GM23338 (cell line): Measurements from ENCODE around the gene DLEU7.

Source experiments
- CREB1 ChIP-seq: fragments of 250-450 bp; sonication (Bioruptor Pico); IDR thresholded peaks from 2 replicates; pipeline ENCODE4 v1.5.0; 2020; ENCODE audit warnings: low read depth, mild to moderate bottlenecking, moderate library complexity
- EZH2 ChIP-seq: fragments of 200-600 bp; sonication (generic); IDR thresholded peaks from one replicate; pipeline ENCODE4 v1.8.0; 2017; ENCODE audit warnings: antibody characterized with exemption, mild to moderate bottlenecking, low read depth; ENCODE audit not compliant: unreplicated experiment
- EZH2phosphoT487 ChIP-seq: fragments of 200-600 bp; sonication (generic); IDR thresholded peaks from one replicate; pipeline ENCODE4 v1.8.1; 2018; ENCODE audit warnings: antibody characterized with exemption; ENCODE audit not compliant: unreplicated experiment
- JUNB ChIP-seq: IDR thresholded peaks from one replicate; pipeline ENCODE4 v1.6.1; 2016; ENCODE audit warnings: antibody characterized with exemption; ENCODE audit not compliant: unreplicated experiment
- NANOG ChIP-seq: IDR thresholded peaks from 2 replicates; pipeline ENCODE4 v1.6.1; 2016; ENCODE audit warnings: antibody characterized with exemption, borderline replicate concordance
- POLR2AphosphoS5 ChIP-seq: IDR thresholded peaks from 2 replicates; pipeline ENCODE4 v1.6.1; 2016; ENCODE audit warnings: antibody characterized with exemption, low read depth
- REST ChIP-seq: IDR thresholded peaks from one replicate; pipeline ENCODE4 v1.6.1; 2018; ENCODE audit warnings: antibody characterized with exemption; ENCODE audit not compliant: unreplicated experiment
- STAT1 ChIP-seq: IDR thresholded peaks from one replicate; pipeline ENCODE4 v1.6.1; 2016; ENCODE audit warnings: antibody characterized with exemption; ENCODE audit not compliant: unreplicated experiment
- ZNF114 ChIP-seq: fragments of 250-450 bp; sonication (Bioruptor Pico); IDR thresholded peaks from 2 replicates; pipeline ENCODE4 v1.5.0; 2020; ENCODE audit warnings: mild to moderate bottlenecking, moderate library complexity
- ZNF331 ChIP-seq: fragments of 250-450 bp; sonication (Bioruptor Pico); IDR thresholded peaks from 2 replicates; pipeline ENCODE4 v1.5.0; 2020; ENCODE audit warnings: low read depth, mild to moderate bottlenecking, moderate library complexity
- TF ChIP-seq, protein P1 (sequence below), 2 experiments: fragments of 200-600 bp in 1 of 2; sonication (generic) in 1 of 2; conservative IDR thresholded peaks; 2 replicates each; pipeline versions ENCODE4 v1.5.1 to v1.6.1; 2016 to 2017; ENCODE audit warnings: antibody characterized with exemption in 2 of 2, low read depth in 2 of 2, mild to moderate bottlenecking in 2 of 2, moderate library complexity in 1 of 2
- TF ChIP-seq, protein P2 (sequence below): IDR thresholded peaks from 2 replicates; pipeline ENCODE4 v1.6.1; 2016; ENCODE audit warnings: antibody characterized with exemption
- TF ChIP-seq, protein P3 (sequence below): fragments of 250-450 bp; sonication (Bioruptor Pico); IDR thresholded peaks from 2 replicates; pipeline ENCODE4 v1.5.0; 2020; ENCODE audit warnings: mild to moderate bottlenecking, moderate library complexity

DNA sequence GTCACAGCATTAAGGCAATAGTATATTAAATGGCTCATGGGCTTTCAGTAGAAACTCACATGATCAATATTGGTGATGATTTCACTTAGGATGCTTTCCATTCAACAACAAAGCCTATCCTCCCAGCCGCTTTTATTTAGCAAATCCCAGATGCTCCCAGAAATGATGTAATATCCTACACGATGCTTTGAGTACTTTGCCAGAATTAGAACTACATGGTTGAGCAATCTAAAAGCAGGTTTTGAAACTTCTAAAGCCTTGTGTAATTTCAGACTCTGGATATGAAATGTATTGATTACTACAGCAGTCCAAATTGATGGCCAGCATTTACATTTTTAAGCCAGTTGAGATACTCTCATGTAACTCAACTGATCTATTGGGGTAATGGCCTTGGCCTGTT is 13.6 kb downstream of the DLEU7 start:
- TF ChIP-seq EZH2 (no peak), REST (no peak), EZH2phosphoT487 (no peak), CREB1 (CRISPR knock-in tag) (no peak), POLR2AphosphoS5 (no peak), JUNB (no peak), ZNF331 (no peak), ZNF114 (no peak), NANOG (no peak), STAT1 (no peak)
- TF ChIP-seq, protein P1, sequence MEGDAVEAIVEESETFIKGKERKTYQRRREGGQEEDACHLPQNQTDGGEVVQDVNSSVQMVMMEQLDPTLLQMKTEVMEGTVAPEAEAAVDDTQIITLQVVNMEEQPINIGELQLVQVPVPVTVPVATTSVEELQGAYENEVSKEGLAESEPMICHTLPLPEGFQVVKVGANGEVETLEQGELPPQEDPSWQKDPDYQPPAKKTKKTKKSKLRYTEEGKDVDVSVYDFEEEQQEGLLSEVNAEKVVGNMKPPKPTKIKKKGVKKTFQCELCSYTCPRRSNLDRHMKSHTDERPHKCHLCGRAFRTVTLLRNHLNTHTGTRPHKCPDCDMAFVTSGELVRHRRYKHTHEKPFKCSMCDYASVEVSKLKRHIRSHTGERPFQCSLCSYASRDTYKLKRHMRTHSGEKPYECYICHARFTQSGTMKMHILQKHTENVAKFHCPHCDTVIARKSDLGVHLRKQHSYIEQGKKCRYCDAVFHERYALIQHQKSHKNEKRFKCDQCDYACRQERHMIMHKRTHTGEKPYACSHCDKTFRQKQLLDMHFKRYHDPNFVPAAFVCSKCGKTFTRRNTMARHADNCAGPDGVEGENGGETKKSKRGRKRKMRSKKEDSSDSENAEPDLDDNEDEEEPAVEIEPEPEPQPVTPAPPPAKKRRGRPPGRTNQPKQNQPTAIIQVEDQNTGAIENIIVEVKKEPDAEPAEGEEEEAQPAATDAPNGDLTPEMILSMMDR (conservative IDR thresholded peaks at IDR 0.05; ENCODE audit: low read depth in 2 of 2) = no peak
- TF ChIP-seq, protein P2, sequence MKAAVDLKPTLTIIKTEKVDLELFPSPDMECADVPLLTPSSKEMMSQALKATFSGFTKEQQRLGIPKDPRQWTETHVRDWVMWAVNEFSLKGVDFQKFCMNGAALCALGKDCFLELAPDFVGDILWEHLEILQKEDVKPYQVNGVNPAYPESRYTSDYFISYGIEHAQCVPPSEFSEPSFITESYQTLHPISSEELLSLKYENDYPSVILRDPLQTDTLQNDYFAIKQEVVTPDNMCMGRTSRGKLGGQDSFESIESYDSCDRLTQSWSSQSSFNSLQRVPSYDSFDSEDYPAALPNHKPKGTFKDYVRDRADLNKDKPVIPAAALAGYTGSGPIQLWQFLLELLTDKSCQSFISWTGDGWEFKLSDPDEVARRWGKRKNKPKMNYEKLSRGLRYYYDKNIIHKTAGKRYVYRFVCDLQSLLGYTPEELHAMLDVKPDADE = no peak
- TF ChIP-seq, protein P3, sequence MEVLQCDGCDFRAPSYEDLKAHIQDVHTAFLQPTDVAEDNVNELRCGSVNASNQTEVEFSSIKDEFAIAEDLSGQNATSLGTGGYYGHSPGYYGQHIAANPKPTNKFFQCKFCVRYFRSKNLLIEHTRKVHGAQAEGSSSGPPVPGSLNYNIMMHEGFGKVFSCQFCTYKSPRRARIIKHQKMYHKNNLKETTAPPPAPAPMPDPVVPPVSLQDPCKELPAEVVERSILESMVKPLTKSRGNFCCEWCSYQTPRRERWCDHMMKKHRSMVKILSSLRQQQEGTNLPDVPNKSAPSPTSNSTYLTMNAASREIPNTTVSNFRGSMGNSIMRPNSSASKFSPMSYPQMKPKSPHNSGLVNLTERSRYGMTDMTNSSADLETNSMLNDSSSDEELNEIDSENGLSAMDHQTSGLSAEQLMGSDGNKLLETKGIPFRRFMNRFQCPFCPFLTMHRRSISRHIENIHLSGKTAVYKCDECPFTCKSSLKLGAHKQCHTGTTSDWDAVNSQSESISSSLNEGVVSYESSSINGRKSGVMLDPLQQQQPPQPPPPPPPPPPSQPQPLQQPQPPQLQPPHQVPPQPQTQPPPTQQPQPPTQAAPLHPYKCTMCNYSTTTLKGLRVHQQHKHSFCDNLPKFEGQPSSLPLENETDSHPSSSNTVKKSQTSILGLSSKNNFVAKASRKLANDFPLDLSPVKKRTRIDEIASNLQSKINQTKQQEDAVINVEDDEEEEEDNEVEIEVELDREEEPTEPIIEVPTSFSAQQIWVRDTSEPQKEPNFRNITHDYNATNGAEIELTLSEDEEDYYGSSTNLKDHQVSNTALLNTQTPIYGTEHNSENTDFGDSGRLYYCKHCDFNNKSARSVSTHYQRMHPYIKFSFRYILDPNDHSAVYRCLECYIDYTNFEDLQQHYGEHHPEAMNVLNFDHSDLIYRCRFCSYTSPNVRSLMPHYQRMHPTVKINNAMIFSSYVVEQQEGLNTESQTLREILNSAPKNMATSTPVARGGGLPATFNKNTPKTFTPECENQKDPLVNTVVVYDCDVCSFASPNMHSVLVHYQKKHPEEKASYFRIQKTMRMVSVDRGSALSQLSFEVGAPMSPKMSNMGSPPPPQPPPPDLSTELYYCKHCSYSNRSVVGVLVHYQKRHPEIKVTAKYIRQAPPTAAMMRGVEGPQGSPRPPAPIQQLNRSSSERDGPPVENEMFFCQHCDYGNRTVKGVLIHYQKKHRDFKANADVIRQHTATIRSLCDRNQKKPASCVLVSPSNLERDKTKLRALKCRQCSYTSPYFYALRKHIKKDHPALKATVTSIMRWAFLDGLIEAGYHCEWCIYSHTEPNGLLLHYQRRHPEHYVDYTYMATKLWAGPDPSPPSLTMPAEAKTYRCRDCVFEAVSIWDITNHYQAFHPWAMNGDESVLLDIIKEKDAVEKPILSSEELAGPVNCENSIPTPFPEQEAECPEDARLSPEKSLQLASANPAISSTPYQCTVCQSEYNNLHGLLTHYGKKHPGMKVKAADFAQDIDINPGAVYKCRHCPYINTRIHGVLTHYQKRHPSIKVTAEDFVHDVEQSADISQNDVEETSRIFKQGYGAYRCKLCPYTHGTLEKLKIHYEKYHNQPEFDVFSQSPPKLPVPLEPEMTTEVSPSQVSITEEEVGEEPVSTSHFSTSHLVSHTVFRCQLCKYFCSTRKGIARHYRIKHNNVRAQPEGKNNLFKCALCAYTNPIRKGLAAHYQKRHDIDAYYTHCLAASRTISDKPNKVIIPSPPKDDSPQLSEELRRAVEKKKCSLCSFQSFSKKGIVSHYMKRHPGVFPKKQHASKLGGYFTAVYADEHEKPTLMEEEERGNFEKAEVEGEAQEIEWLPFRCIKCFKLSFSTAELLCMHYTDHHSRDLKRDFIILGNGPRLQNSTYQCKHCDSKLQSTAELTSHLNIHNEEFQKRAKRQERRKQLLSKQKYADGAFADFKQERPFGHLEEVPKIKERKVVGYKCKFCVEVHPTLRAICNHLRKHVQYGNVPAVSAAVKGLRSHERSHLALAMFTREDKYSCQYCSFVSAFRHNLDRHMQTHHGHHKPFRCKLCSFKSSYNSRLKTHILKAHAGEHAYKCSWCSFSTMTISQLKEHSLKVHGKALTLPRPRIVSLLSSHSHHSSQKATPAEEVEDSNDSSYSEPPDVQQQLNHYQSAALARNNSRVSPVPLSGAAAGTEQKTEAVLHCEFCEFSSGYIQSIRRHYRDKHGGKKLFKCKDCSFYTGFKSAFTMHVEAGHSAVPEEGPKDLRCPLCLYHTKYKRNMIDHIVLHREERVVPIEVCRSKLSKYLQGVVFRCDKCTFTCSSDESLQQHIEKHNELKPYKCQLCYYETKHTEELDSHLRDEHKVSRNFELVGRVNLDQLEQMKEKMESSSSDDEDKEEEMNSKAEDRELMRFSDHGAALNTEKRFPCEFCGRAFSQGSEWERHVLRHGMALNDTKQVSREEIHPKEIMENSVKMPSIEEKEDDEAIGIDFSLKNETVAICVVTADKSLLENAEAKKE = no peak
